ENCODE measurements around the gene OR4S1. TPM values are rescaled to one million over a fixed set of nuclear protein-coding genes. Genes with fewer than 3 reads are reported as not detected.
"Not testable (repeated sequence)": the region's sequence is repeated elsewhere in the genome, so short reads cannot be mapped to it uniquely, and the experiment has no call there.

OR4S1 gene
- total RNA-seq, 4 donors from 2014 or later = not detected

DNA sequence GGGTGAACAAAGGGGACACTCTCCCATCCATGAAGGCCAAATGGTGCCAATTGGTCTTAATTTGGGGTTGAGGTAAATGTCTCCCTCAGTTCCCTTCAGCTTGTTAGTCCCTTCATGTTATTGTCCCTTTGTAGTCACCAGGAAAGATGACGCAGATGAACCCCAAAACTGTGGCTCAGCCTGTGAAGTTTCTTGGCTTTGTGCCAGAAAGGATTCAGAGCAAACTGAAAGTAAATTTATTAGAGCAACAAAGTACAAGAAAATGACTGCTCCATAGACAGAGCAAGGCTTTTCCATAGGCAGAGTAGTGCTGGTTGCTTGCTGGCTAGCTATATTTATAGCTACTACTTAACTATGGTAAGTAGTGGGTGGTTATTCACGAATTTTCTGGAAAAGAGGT, 35.4 kb downstream of the OR4S1 start:
- DNase-seq (ENCODE audit: low spot score in 2 of 2) = no peak
- intact Hi-C loops (cut with DNase I; ENCODE audit: low total_unique reads) = no loop called here
- no peak for TF ChIP-seq POLR2A (IDR thresholded peaks at IDR 0.05)
- TF ChIP-seq, protein P1, sequence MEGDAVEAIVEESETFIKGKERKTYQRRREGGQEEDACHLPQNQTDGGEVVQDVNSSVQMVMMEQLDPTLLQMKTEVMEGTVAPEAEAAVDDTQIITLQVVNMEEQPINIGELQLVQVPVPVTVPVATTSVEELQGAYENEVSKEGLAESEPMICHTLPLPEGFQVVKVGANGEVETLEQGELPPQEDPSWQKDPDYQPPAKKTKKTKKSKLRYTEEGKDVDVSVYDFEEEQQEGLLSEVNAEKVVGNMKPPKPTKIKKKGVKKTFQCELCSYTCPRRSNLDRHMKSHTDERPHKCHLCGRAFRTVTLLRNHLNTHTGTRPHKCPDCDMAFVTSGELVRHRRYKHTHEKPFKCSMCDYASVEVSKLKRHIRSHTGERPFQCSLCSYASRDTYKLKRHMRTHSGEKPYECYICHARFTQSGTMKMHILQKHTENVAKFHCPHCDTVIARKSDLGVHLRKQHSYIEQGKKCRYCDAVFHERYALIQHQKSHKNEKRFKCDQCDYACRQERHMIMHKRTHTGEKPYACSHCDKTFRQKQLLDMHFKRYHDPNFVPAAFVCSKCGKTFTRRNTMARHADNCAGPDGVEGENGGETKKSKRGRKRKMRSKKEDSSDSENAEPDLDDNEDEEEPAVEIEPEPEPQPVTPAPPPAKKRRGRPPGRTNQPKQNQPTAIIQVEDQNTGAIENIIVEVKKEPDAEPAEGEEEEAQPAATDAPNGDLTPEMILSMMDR (IDR thresholded peaks at IDR 0.05) = no peak
- WGBS, 2 donors = 45 to 50% methylated on average over 2 of the region's 2 CpGs
- H3K4me3 ChIP-seq (ENCODE audit: low read depth, poor library complexity, severe bottlenecking) = no peak overlapping the region

DNA sequence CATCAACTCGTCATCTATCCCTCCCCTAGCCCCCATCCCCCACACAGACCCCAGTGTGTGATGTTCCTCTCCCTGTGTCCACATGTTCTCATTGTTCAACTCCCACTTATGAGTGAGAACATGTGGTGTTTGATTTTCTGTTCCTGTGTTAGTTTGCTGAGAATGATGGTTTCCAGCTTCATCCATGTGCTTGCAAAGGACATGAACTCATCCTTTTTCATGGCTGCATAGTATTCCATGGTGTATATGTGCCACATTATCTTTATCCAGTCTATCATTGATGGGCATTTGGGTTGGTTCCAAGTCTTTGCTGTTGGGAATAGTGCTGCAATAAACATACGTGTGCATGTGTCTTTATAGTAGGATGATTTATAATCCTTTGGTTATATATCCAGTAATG, 36.5 kb downstream of the OR4S1 start:
- H3K4me3 ChIP-seq (ENCODE audit: low read depth, poor library complexity, severe bottlenecking); intact Hi-C loops (cut with DNase I; ENCODE audit: low total_unique reads): not testable (repeated sequence)
- 49 to 50% methylated on average over 2 of the region's 2 CpGs for WGBS, 2 donors

GRCh38 chr11:48346286-48346685, 40.3 kb downstream of the OR4S1 start:
- intact Hi-C loops (cut with DNase I; ENCODE audit: low total_unique reads); H3K4me3 ChIP-seq (ENCODE audit: low read depth, poor library complexity, severe bottlenecking); DNase-seq (ENCODE audit: low spot score in 2 of 2): not testable (repeated sequence)
- 70 to 76% methylated on average over 4 to 5 of the region's 5 CpGs for WGBS, 2 donors

More for the DNA sequence above, 36.5 kb downstream of the OR4S1 start:
- not testable (repeated sequence) for DNase-seq (ENCODE audit: low spot score in 2 of 2)

GRCh38 chr11:48354013-48354412, 48.0 kb downstream of the OR4S1 start:
- 87 to 94% methylated on average over 4 of the region's 4 CpGs for WGBS, 2 donors
- no peak for TF ChIP-seq POLR2A (IDR thresholded peaks at IDR 0.05)
- no peak overlapping the region for H3K4me3 ChIP-seq (ENCODE audit: low read depth, poor library complexity, severe bottlenecking)
- intact Hi-C loops (cut with DNase I; ENCODE audit: low total_unique reads) = no loop called here
- no peak for DNase-seq (ENCODE audit: low spot score in 2 of 2)

GRCh38 chr11:48354677-48355076, 48.7 kb downstream of the OR4S1 start:
- H3K4me3 ChIP-seq (ENCODE audit: low read depth, poor library complexity, severe bottlenecking) = no peak overlapping the region
- WGBS, 2 donors = 96 to 97% methylated on average over 1 of the region's 1 CpG
- TF ChIP-seq, protein P1 (IDR thresholded peaks at IDR 0.05) = no peak
- no peak for TF ChIP-seq POLR2A (IDR thresholded peaks at IDR 0.05)
- intact Hi-C loops (cut with DNase I; ENCODE audit: low total_unique reads) = no loop called here
- no peak for DNase-seq (ENCODE audit: low spot score in 2 of 2)

Other genes with a start within 250 kb of the OR4S1 start
- not detected for gene OR4B1, start 89.4 kb upstream of the OR4S1 start, total RNA-seq
- gene OR4X2, start 61.1 kb upstream of the OR4S1 start, total RNA-seq = not detected
- gene OR4X1, start 42.4 kb upstream of the OR4S1 start, total RNA-seq = not detected
- not detected for gene OR4C3, start 18.7 kb downstream of the OR4S1 start, total RNA-seq
- gene OR4C5, start 60.2 kb downstream of the OR4S1 start, total RNA-seq = not detected
- gene OR4A47, start 182.6 kb downstream of the OR4S1 start, total RNA-seq = not detected